ENCODE data around the gene SHISA2.

Gene SHISA2

DNA sequence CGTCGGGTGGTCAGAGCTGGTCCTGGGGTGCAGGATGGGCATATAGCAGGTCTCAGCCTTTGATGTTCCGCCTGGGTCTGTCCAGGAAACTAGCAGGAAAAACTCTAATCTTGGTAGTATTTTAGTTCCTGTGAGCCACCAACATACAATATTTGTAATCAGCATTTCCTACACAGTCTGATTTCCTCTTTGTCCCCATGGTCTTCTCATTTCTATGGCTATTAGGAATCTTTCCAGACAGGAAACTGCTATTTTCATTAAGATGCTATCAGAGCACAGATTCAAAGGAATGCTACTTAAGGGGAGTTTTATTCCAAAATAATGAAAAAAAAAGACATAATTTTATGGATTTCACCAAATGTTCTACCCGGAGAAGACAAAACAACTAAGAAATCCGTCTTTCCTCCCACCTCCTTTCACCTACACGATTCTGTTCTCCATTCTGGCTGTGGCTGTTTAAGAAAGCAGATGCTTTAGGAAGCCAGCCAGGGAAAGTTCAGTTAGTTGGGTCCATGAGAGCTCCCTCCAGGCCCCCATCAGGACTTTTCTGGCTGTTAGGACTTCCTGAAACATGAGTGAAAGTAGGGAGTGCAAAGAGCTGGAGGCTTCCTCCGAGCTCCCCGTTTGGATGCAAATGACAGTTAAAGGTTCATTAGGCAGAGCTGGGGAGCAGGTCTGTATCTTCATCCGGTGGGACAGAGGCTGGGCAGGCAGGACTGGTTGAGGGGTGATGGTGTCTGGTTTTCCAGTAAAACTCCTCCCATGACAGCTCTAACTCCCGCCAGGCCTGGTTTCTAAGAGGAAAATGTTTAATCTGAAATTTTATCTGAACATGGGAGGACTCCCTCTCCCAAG is 36.3 kb downstream of the SHISA2 start:
- no peak for DNase-seq
- TF ChIP-seq, protein P1, sequence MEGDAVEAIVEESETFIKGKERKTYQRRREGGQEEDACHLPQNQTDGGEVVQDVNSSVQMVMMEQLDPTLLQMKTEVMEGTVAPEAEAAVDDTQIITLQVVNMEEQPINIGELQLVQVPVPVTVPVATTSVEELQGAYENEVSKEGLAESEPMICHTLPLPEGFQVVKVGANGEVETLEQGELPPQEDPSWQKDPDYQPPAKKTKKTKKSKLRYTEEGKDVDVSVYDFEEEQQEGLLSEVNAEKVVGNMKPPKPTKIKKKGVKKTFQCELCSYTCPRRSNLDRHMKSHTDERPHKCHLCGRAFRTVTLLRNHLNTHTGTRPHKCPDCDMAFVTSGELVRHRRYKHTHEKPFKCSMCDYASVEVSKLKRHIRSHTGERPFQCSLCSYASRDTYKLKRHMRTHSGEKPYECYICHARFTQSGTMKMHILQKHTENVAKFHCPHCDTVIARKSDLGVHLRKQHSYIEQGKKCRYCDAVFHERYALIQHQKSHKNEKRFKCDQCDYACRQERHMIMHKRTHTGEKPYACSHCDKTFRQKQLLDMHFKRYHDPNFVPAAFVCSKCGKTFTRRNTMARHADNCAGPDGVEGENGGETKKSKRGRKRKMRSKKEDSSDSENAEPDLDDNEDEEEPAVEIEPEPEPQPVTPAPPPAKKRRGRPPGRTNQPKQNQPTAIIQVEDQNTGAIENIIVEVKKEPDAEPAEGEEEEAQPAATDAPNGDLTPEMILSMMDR (IDR thresholded peaks at IDR 0.05; ENCODE audit: low read depth, low read length): no peak
- Histone ChIP-seq H3K27ac (no peak overlapping the region), H3K27me3 (ENCODE audit: insufficient read depth, low read depth, severe bottlenecking) (no peaks in the 10 kb centered on the region), H3K9me3 (ENCODE audit: severe bottlenecking) (no peaks in the 10 kb centered on the region), H3K4me3 (ENCODE audit: low read depth, low read length) (no peak overlapping the region), H3K36me3 (no peaks in the 10 kb centered on the region)

DNA sequence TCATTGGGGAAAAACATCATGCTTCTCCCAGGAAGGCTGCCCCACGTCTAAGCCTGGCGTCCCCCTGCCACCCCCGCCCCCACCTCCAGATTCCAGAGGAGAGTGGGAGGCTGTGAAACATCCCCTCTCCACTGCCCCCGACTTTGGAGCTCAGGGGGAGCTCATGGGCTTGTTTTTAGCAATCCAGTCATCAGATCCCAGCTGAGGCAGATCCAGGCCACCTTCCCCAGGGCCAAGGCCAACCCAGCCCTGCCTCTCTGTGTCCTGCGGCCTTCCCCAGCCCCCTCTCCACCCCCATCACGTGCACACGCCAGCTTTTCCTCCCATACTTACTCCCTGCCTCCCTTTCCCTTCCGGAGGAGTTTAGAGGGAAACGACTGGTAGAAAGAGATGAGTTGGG is 38.8 kb downstream of the SHISA2 start:
- Histone ChIP-seq H3K27ac (no peak overlapping the region), H3K36me3 (no peaks in the 10 kb centered on the region), H3K27me3 (ENCODE audit: insufficient read depth, low read depth, severe bottlenecking) (no peaks in the 10 kb centered on the region), H3K9me3 (ENCODE audit: severe bottlenecking) (no peaks in the 10 kb centered on the region), H3K4me3 (ENCODE audit: low read depth, low read length) (no peak overlapping the region)
- TF ChIP-seq, protein P1 (IDR thresholded peaks at IDR 0.05; ENCODE audit: low read depth, low read length): no peak
- DNase-seq: no peak

DNA sequence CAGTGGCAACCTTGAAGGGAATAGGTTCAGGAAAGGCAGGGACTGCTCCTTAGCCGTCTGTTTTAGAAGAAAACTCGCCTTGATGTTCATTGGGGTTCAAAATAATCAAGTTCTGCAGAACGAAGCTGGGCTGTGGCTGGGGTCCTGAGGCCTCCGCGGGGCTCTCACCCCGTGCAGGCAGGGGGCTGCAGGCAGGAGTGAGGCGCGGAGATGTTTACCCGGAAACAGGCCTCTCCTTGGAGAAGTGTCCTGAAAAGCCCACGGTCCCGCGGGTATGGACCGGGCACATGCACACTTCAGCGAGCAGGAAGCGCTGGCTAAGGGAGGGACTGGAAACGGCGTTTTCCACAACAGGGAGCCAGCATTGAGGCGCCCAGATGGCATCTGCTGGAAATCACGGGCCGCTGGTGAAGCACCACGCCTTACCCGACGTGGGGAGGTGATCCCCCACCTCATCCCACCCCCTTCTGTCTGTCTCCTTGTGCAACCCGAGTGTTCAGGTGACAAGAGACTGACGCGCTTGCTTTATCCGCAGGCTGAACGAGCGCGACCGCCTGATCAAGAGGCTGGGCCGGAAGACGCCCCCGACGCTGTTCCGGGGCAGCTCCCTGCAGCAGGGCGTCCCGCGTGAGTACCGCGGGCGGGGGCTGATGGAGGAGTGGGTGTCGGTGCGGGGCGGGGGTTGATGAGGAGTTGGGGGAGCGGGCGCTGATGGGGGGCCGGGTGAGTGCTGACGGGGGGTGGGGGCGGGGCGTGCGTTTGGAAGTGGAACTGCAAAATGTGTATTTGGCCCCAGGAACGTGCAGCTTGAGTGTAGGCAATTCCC is 39.6 kb downstream of the SHISA2 start:
- Histone ChIP-seq H3K36me3 (no peaks in the 10 kb centered on the region), H3K27me3 (ENCODE audit: insufficient read depth, low read depth, severe bottlenecking) (no peaks in the 10 kb centered on the region)

DNA sequence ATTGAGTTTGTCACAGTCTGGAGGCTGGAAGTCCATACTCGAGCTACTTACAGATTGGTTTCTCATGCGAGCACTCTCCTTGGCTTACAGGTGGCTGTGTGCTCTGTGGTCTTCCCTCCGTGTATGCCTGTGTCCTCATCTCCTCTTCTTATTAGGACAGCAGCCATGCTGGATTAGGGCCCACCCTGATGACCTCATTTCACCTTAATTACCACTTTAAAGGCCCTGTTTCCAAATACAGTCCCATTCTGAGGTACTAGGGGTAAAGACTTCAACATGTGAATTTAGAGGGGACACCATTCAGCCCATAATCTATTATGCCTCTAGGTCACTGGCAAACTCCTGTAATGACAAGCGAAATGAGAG is 40.6 kb downstream of the SHISA2 start:
- DNase-seq: no peak
- H3K27ac ChIP-seq: no peak overlapping the region
- no peak overlapping the region for H3K4me3 ChIP-seq (ENCODE audit: low read depth, low read length)
- no peaks in the 10 kb centered on the region for H3K36me3 ChIP-seq
- no peaks in the 10 kb centered on the region for H3K27me3 ChIP-seq (ENCODE audit: insufficient read depth, low read depth, severe bottlenecking)
- H3K9me3 ChIP-seq (ENCODE audit: severe bottlenecking): no peaks in the 10 kb centered on the region
- TF ChIP-seq, protein P1 (IDR thresholded peaks at IDR 0.05; ENCODE audit: low read depth, low read length): no peak

More for the DNA sequence above, 39.6 kb downstream of the SHISA2 start:
- H3K27ac ChIP-seq: no peak overlapping the region
- no peaks in the 10 kb centered on the region for H3K9me3 ChIP-seq (ENCODE audit: severe bottlenecking)
- TF ChIP-seq, protein P1 (IDR thresholded peaks at IDR 0.05; ENCODE audit: low read depth, low read length): no peak
- no peak for DNase-seq
- H3K4me3 ChIP-seq (ENCODE audit: low read depth, low read length): no peak overlapping the region

DNA sequence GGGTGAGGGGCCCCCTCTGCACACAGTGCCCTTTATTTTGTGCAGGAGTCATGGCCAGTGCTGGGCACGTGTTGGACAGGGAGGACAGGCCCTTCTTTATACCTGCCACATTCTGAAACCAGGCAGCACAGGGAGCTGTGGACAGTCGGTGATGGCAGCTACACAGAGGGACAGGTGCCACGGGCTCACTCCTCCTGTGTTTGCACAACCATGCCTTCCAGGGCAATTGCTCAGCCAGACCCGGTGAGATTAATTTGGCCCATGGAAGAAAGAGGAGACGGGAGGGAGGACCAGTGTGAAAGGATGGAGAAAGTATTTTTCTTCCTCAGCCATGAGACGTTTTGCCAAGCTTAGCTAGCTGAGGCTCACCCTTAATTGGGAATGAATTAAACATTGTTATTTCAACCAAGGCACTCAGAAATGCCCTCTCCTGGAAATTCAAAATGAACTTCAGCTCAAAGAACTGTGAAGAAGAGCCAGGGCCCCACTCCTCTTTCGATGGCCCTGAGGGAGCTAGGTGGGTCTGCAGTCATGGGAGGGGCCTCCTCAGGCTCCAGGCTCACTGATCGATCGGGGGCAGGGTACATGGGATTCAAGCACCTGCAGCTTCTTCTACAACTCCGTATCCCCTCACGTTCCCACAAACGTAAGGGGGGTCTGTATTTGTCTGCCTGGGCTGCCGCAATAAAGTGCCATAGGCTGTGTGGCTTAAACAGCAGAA is 41.2 kb downstream of the SHISA2 start:
- TF ChIP-seq, protein P1 (IDR thresholded peaks at IDR 0.05; ENCODE audit: low read depth, low read length): no peak
- no peak for DNase-seq

More for the DNA sequence above, 41.2 kb downstream of the SHISA2 start:
- H3K27ac ChIP-seq: no peak overlapping the region
- peaks cover 3% of the 10 kb centered on the region for H3K9me3 ChIP-seq (ENCODE audit: severe bottlenecking)
- no peaks in the 10 kb centered on the region for H3K36me3 ChIP-seq
- no peak overlapping the region for H3K4me3 ChIP-seq (ENCODE audit: low read depth, low read length)
- H3K27me3 ChIP-seq (ENCODE audit: insufficient read depth, low read depth, severe bottlenecking): no peaks in the 10 kb centered on the region

All from WERI-Rb-1 (cell line).